HG03095 (cell line): ENCODE measurements around the gene MAU2.

Experiments used
- ATAC-seq: cut with Tn5 transposase; IDR thresholded peaks from one replicate; pipeline ENCODE4 v1.9.1; 2021; ENCODE audit warnings: moderate library complexity; ENCODE audit not compliant: unreplicated experiment

Gene MAU2

GRCh38 chr19:19305696-19306095 lies 14.9 kb upstream of the MAU2 start:
- no peak for ATAC-seq

- ATAC-seq = no peak
Observed at GRCh38 chr19:19306191-19306590, 14.4 kb upstream of the MAU2 start.

DNA sequence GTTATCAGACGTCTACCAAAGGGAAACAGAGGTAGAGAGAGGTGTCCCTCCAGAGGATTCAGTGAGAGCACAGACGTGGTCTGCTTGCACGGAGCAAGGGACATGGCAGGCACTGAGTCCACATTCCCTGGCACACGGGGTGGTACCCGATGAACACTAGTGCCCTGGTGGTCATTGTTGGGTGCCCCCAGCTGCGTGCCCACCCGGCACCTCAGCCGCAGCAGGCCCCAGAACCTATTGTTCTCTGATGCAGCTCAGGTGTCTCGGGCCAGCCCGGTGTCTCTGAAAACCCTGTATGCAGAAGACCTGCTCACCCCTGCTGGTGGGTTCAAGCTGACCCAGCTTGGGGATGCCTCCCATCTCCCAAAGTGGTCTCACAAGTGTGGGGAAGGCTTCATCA lies 12.3 kb upstream of the MAU2 start:
- ATAC-seq = no peak

- no peak for ATAC-seq
Observed at GRCh38 chr19:19315444-19315843, 5.2 kb upstream of the MAU2 start.

DNA sequence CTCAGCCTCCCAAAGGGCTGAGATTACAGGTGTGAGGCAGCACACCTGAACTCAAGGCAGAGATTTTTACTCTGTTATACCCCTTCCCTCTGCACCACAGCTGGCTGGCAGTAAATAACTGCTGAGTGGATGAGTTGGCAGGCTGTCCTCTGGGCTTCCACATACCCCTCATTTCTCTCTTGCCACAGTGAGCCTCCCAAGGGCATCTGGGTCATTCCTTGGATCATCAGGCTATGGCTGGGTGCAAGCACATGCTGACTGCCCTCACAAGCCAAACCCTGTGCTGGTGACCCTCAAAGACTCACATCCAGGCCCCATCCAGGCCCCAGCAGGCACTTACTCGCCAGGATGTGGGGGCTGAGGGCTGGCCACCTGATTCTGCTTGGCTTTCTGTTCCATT lies 4.5 kb upstream of the MAU2 start:
- ATAC-seq = no peak

GRCh38 chr19:19319732-19320360 lies 783 bp upstream of the MAU2 start:
- peak; percentile 8 for ATAC-seq

DNA sequence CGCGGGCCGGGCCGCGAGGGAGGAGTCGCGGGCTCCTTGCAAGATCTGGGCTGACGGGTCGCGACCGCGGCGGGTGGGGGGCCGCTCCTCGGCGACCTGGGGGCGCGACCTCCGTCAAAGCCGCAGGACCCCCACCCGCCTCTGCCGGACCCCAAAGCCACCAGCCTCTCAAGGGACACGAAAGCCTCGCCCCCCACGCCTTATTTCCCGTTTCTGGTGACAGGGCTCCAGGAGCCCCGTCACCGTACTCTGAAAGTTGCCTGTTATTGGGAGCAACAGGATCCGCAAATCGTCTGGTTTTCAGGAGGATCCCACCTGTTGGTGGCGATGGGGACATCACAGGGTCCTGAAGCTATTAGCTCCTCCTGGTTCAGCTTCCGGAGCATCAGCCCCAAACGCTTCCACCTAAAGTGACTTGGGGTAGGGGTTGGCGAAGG lies 530 bp downstream of the MAU2 start:
- no peak for ATAC-seq

GRCh38 chr19:19324059-19324770 lies 3.6 kb downstream of the MAU2 start:
- ATAC-seq = no peak

DNA sequence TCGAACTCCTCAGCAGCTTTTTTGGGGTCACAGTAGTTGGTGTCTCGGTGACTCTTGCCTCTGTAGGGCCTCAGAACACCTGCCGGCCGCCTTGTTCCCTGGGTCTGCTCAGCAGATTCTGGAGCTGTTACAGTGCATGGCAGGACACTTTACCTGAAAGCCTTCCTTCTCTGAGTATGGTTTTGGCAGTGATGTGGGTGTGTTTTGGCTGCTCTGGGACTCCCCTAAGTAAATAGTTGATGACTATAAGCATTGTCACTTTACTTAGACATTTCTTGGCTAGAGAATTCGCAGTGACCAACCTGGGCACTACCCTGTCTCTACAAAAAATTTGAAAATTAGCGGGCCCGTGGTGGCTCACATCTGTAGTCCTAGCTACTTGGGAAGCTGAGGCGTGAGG lies 7.0 kb downstream of the MAU2 start:
- no peak for ATAC-seq

DNA sequence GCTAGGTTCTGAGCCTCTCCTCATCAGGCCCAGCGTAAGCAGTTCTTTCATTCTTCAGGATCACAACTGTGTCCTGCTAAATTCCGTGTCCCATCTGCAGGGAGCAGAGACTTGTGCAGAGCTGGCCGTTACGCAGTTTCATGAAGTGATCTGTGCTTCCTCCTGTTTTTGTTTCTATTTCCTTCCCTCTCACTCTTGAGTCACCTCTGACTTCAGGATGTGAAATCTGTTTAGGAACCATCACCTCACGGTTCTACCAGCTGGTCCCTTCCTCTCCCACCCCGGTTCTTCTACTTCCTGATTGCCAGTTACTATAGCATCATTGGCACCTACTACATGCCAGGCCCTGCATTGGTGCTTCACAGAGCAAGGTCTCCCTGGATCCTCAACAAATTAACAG lies 8.5 kb downstream of the MAU2 start:
- no peak for ATAC-seq

DNA sequence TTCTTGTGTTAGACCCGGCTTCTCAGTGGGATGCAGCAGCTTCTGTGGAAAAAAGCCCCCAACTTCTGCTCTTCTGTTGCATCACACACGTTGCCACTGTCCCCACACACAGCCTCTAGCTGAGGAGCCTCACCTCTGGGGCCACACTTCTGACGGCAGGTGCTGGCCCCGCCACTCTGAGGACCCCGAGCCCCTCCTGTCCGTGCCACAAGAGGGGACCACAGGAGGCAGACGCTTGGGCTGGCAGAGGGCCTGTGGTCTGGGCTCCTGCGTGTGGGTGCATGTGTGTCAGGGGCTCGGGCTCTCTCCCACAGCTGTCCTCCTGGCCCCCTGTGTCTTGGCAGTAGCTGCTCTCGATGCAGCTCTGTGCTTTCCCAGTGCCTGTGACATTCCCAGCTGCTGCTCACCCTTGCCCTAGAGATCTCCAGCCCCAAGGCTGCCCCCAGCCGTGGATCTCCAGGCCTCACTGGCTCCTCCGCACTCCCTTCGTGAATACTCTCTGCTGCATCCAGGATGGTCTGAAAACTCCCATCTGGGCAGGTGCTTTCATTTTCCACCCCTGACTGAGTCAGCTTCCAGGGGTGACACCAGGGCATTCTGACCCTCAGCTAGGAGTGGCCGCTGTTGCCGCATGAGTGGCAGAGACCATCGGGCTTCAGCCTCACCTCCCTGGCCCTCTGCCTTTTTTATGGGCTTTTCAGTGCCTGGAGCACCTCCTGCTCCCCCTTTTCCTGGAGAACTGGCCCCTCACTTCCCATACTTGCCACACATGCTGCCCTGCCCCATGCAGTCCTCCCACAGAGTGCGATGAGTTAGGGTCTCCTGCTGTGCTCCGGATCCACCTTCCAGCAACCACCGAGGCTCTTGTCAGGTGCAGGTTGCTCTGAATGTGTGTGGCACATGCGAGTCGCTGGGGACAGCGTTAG lies 13.7 kb downstream of the MAU2 start:
- ATAC-seq = no peak

DNA sequence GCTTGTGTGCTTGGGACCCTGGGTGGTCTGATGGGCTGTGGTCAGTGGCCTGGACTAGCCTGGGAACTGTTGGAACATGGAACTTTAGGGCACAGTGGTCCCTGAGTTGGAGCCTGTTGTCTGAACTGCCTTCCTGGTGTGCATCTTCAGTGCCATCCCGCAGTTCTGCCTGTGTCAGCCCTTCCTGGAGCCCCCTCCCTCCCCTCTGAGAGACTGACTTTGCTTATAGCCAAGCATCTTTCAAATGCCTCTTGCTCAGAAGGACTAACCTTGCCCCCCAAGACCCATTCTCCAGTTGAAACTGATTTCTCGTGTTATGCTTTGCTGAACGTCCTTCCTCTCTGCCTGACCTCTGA lies 14.3 kb downstream of the MAU2 start:
- ATAC-seq = no peak

DNA sequence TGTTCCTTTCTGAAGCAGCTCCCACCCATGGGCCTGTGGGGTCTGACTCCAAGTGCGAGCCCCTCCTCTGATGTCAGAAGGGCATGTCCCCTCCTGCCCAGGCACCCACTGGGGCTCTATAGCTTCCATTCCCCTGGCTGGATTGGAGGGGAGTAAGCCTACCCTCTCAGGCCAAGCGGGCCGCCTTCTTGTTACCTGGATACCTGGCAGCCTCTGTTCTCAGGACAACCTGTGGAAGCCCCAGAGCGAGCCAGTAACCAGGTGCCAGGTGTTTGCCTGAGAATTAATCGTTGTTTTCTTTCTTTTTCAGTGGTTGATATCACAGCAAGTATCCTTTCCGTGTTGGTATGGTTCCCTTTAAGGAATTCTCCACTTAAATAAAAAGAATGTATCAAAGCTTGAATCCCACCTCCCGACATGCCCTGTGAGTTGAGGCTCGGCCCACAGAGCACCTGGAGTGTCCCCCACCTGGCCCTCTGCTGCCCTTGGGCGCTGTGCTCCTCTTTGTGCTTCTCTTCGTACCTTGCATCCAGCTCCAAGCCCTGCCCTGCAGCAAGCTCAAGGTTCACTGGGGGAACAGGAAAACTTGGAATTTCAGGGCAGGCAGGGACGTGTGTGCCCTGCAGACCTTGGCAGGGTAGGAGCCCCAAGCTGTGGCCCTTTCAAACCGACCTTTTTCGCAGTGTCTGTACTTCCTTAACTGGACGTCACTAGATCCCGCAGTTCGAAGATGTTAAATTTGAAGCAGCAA lies 15.0 kb downstream of the MAU2 start:
- ATAC-seq = no peak

DNA sequence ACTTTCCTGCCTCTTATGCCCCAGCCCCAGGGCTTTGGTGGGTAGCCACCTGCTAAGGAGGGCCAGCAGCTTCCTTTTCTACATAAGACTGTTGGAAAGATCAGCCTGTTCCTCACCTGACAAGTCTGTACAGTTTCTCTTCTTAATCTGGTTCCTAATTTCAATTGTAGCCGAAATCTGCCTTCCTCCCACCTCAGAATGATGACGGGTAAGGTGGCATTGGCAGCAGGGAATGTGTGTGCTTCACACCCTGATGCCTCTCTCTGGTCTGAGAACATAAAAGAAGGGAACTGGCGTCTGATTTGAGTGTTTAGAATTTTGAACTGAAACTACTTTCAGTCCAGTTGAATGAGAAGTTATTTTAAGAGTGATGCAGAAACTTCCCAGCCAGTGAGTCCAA lies 16.0 kb downstream of the MAU2 start:
- no peak for ATAC-seq

DNA sequence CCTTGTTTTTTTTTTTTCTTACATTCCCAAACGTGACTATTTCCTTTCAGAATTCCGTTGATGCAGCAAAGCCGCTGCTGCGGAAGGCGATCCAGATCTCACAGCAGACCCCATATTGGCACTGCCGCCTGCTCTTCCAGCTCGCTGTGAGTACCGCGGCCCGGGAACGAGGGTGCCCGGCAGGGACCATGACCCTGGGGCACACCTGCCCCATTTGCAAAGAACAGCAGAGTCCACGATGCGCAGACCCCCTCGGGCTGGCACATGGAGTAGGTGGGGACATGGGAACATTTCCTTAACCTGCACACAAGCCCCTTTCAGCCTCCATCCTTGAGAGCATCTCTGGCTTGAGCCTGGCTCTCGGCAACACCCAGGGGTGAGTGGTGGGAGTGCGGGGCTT lies 16.5 kb downstream of the MAU2 start:
- ATAC-seq = no peak

GRCh38 chr19:19338082-19338481 lies 17.5 kb downstream of the MAU2 start:
- ATAC-seq = no peak

GRCh38 chr19:19341026-19341425 lies 20.4 kb downstream of the MAU2 start:
- no peak for ATAC-seq

- ATAC-seq = no peak
Observed at GRCh38 chr19:19342086-19343015, 21.7 kb downstream of the MAU2 start.

GRCh38 chr19:19343016-19343362 lies 22.4 kb downstream of the MAU2 start:
- no peak for ATAC-seq

GRCh38 chr19:19343762-19344161 lies 23.1 kb downstream of the MAU2 start:
- no peak for ATAC-seq
